HepG2 (cell line): ENCODE data around the gene PRUNE1. TPM values are rescaled to one million over a fixed set of nuclear protein-coding genes. Genes with fewer than 3 reads are reported as not detected.

ENCODE experiments used
- ASH2L ChIP-seq: fragments of 300-600, 200-600 bp; sonication (generic); IDR thresholded peaks from 2 replicates; pipeline ENCODE4 v1.7.0; 2017; ENCODE audit warnings: low read depth, mild to moderate bottlenecking, moderate library complexity, mixed read lengths, low read length; ENCODE audit not compliant: insufficient read length
- CREM ChIP-seq, 2 experiments: sonication (generic) in 1 of 2; formaldehyde crosslinking in 1 of 2; IDR thresholded peaks; 2 replicates each; pipeline versions ENCODE4 v1.4.0 to v1.6.1; 2016 to 2020; ENCODE audit warnings: antibody characterized with exemption in 1 of 2, mild to moderate bottlenecking in 1 of 2, missing genetic modification reagents in 1 of 2
- HMG20A ChIP-seq: IDR thresholded peaks from 2 replicates; pipeline ENCODE4 v1.6.1; 2016; ENCODE audit warnings: borderline replicate concordance
- HNRNPLL ChIP-seq: fragments of 200-400 bp; formaldehyde crosslinking; IDR thresholded peaks from 2 replicates; pipeline ENCODE4 v1.6.1; 2017; ENCODE audit warnings: mild to moderate bottlenecking, low read depth, low read length; ENCODE audit not compliant: poor library complexity, severe bottlenecking
- KLF16 ChIP-seq, 2 experiments: sonication (generic) in 1 of 2; formaldehyde crosslinking in 1 of 2; IDR thresholded peaks; 2 replicates each; pipeline versions ENCODE4 v1.6.1 to v1.8.0; 2016 to 2023; ENCODE audit warnings: missing genetic modification reagents in 2 of 2, missing compliant biosample characterization in 1 of 2
- MIER3 ChIP-seq: IDR thresholded peaks from 2 replicates; pipeline ENCODE4 v1.6.1; 2016; ENCODE audit warnings: missing compliant biosample characterization, borderline replicate concordance
- NR2F1 ChIP-seq, 2 experiments: fragments of 450-650 bp in 1 of 2; formaldehyde crosslinking in 1 of 2; IDR thresholded peaks; 2 replicates each; pipeline versions ENCODE4 v1.5.0 to v1.6.1; 2016 to 2020; ENCODE audit warnings: mild to moderate bottlenecking in 1 of 2, missing compliant biosample characterization in 1 of 2, missing genetic modification reagents in 1 of 2, moderate library complexity in 1 of 2
- POLR2AphosphoS5 ChIP-seq: IDR thresholded peaks from 2 replicates; pipeline ENCODE4 v1.6.1; 2012; ENCODE audit warnings: low read depth, low read length
- RARG ChIP-seq: sonication (generic); formaldehyde crosslinking; IDR thresholded peaks from 2 replicates; pipeline ENCODE4 v1.4.0; 2020; ENCODE audit warnings: low read depth, mild to moderate bottlenecking, missing genetic modification reagents
- SIX4 ChIP-seq: sonication (generic); formaldehyde crosslinking; IDR thresholded peaks from 2 replicates; pipeline ENCODE4 v1.4.0; 2020; ENCODE audit warnings: missing genetic modification reagents
- SNRNP70 ChIP-seq: fragments of 200-400 bp; formaldehyde crosslinking; IDR thresholded peaks from 2 replicates; pipeline ENCODE4 v1.6.1; 2017; ENCODE audit warnings: mild to moderate bottlenecking, low read depth, low read length, moderate library complexity
- ZBTB7A ChIP-seq: sonication (generic); formaldehyde crosslinking; IDR thresholded peaks from 2 replicates; pipeline ENCODE4 v1.8.0; 2022; ENCODE audit warnings: mild to moderate bottlenecking, missing genetic modification reagents
- ZNF207 ChIP-seq: fragments of 450-650 bp; IDR thresholded peaks from 2 replicates; pipeline ENCODE4 v1.6.1; 2016; ENCODE audit warnings: antibody characterized with exemption, borderline replicate concordance
- ZNF234 ChIP-seq: sonication (generic); formaldehyde crosslinking; conservative IDR thresholded peaks from 2 replicates; pipeline ENCODE4 v1.5.1; 2020; ENCODE audit warnings: mild to moderate bottlenecking, missing genetic modification reagents
- ZNF3 ChIP-seq: IDR thresholded peaks from 2 replicates; pipeline ENCODE4 v1.7.0; 2017; ENCODE audit warnings: inconsistent platforms
- ZNF577 ChIP-seq: sonication (generic); formaldehyde crosslinking; IDR thresholded peaks from 2 replicates; pipeline ENCODE4 v1.4.0; 2020; ENCODE audit warnings: mild to moderate bottlenecking, low read depth, missing genetic modification reagents, borderline replicate concordance
- polyA plus RNA-seq, 8 experiments: library from polyadenylated mRNA; depleted of rRNA in 3 of 8; stranded (reverse) in 7 of 8; unstranded in 1 of 8; fragments of >200 nt; fragmentation: Illumina TruSeq in 4 of 8; extraction: Trizol in 4 of 8; gene quantifications; 2 replicates each; pipeline versions ENCODE4 v1.2.1 to v1.2.3, GENCODE V29; 2011 to 2016; ENCODE audit warnings: low read depth in 4 of 8, missing spikeins in 1 of 8, mixed read lengths in 1 of 8; ENCODE audit not compliant: insufficient read depth in 1 of 8
- total RNA-seq, 5 experiments: library from RNA; depleted of rRNA; stranded (reverse); fragments of >200 nt; fragmentation: Illumina TruSeq; extraction: Trizol; gene quantifications; 2 replicates each; pipeline ENCODE4 v1.2.3, GENCODE V29; 2016; ENCODE audit warnings: low read depth in 1 of 5
- TF ChIP-seq, protein P1 (sequence below): sonication (generic); formaldehyde crosslinking; conservative IDR thresholded peaks from 2 replicates; pipeline ENCODE4 v1.4.0; 2020; ENCODE audit warnings: missing genetic modification reagents
- TF ChIP-seq, protein P2 (sequence below): sonication (generic); formaldehyde crosslinking; IDR thresholded peaks from 2 replicates; pipeline ENCODE4 v1.4.0; 2020; ENCODE audit warnings: missing genetic modification reagents; ENCODE audit errors: not compliant biosample characterization
- TF ChIP-seq, protein P3 (sequence below): sonication (generic); formaldehyde crosslinking; IDR thresholded peaks from 2 replicates; pipeline ENCODE4 v1.4.0; 2020; ENCODE audit warnings: missing genetic modification reagents, mild to moderate bottlenecking, borderline replicate concordance
- TF ChIP-seq, protein P4 (sequence below): sonication (generic); formaldehyde crosslinking; IDR thresholded peaks from 2 replicates; pipeline ENCODE4 v1.4.0; 2020; ENCODE audit warnings: missing genetic modification reagents, borderline replicate concordance
- TF ChIP-seq, protein P5 (sequence below): sonication (generic); formaldehyde crosslinking; IDR thresholded peaks from 2 replicates; pipeline ENCODE4 v1.4.0; 2020; ENCODE audit warnings: mild to moderate bottlenecking, missing genetic modification reagents

PRUNE1 gene
- total and polyA plus RNA-seq, 2 of the 13 experiments (the other 11 are each of a cell fraction or from before 2014, with no cell fraction given), result 19.0 to 31.9 TPM

DNA sequence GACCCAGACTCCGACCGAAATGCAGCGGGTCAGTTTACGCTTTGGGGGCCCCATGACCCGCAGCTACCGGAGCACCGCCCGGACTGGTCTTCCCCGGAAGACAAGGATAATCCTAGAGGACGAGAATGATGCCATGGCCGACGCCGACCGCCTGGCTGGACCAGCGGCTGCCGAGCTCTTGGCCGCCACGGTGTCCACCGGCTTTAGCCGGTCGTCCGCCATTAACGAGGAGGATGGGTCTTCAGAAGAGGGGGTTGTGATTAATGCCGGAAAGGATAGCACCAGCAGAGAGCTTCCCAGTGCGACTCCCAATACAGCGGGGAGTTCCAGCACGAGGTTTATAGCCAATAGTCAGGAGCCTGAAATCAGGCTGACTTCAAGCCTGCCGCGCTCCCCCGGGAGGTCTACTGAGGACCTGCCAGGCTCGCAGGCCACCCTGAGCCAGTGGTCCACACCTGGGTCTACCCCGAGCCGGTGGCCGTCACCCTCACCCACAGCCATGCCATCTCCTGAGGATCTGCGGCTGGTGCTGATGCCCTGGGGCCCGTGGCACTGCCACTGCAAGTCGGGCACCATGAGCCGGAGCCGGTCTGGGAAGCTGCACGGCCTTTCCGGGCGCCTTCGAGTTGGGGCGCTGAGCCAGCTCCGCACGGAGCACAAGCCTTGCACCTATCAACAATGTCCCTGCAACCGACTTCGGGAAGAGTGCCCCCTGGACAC, 39.8 kb downstream of the PRUNE1 start (continued):
- TF ChIP-seq, protein P1, sequence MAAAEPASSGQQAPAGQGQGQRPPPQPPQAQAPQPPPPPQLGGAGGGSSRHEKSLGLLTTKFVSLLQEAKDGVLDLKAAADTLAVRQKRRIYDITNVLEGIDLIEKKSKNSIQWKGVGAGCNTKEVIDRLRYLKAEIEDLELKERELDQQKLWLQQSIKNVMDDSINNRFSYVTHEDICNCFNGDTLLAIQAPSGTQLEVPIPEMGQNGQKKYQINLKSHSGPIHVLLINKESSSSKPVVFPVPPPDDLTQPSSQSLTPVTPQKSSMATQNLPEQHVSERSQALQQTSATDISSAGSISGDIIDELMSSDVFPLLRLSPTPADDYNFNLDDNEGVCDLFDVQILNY (CRISPR knock-in tag), result no peak
- TF ChIP-seq HNRNPLL, result no peak
- no peak for TF ChIP-seq ZNF234
- TF ChIP-seq ASH2L, result peak; percentile 51
- no peak for TF ChIP-seq ZNF577 (CRISPR knock-in tag)
- TF ChIP-seq ZNF3 (CRISPR knock-in tag), result no peak
- TF ChIP-seq, protein P2, sequence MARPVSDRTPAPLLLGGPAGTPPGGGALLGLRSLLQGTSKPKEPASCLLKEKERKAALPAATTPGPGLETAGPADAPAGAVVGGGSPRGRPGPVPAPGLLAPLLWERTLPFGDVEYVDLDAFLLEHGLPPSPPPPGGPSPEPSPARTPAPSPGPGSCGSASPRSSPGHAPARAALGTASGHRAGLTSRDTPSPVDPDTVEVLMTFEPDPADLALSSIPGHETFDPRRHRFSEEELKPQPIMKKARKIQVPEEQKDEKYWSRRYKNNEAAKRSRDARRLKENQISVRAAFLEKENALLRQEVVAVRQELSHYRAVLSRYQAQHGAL (CRISPR knock-in tag), result no peak
- TF ChIP-seq ZNF207, result no peak
- no peak for TF ChIP-seq POLR2AphosphoS5
- TF ChIP-seq MIER3, result no peak
- TF ChIP-seq, protein P3, sequence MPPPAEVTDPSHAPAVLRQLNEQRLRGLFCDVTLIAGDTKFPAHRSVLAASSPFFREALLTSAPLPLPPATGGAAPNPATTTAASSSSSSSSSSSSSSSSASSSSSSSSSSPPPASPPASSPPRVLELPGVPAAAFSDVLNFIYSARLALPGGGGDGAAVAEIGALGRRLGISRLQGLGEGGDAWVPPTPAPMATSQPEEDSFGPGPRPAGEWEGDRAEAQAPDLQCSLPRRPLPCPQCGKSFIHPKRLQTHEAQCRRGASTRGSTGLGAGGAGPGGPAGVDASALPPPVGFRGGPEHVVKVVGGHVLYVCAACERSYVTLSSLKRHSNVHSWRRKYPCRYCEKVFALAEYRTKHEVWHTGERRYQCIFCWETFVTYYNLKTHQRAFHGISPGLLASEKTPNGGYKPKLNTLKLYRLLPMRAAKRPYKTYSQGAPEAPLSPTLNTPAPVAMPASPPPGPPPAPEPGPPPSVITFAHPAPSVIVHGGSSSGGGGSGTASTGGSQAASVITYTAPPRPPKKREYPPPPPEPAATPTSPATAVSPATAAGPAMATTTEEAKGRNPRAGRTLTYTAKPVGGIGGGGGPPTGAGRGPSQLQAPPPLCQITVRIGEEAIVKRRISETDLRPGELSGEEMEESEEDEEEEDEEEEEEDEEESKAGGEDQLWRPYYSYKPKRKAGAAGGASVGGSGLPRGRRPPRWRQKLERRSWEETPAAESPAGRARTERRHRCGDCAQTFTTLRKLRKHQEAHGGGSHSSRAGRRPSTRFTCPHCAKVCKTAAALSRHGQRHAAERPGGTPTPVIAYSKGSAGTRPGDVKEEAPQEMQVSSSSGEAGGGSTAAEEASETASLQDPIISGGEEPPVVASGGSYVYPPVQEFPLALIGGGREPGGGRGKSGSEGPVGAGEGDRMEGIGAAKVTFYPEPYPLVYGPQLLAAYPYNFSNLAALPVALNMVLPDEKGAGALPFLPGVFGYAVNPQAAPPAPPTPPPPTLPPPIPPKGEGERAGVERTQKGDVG, result 0 out of 2 replicates have a peak, but pooled peaks have one; percentile 1
- no peak for TF ChIP-seq SNRNP70
- peak in 1 of 2 experiments; percentile 18; a peak in 1 of 4 replicates for TF ChIP-seq KLF16 (CRISPR knock-in tag; IDR thresholded peaks at IDR 0.05)
- no peak for TF ChIP-seq SIX4 (CRISPR knock-in tag)
- TF ChIP-seq NR2F1 (CRISPR knock-in tag; IDR thresholded peaks at IDR 0.05), result no peak
- no peak for TF ChIP-seq RARG (CRISPR knock-in tag)
- no peak for TF ChIP-seq HMG20A (CRISPR knock-in tag)
- TF ChIP-seq, protein P4, sequence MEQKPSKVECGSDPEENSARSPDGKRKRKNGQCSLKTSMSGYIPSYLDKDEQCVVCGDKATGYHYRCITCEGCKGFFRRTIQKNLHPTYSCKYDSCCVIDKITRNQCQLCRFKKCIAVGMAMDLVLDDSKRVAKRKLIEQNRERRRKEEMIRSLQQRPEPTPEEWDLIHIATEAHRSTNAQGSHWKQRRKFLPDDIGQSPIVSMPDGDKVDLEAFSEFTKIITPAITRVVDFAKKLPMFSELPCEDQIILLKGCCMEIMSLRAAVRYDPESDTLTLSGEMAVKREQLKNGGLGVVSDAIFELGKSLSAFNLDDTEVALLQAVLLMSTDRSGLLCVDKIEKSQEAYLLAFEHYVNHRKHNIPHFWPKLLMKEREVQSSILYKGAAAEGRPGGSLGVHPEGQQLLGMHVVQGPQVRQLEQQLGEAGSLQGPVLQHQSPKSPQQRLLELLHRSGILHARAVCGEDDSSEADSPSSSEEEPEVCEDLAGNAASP (CRISPR knock-in tag), result no peak
- TF ChIP-seq, protein P5, sequence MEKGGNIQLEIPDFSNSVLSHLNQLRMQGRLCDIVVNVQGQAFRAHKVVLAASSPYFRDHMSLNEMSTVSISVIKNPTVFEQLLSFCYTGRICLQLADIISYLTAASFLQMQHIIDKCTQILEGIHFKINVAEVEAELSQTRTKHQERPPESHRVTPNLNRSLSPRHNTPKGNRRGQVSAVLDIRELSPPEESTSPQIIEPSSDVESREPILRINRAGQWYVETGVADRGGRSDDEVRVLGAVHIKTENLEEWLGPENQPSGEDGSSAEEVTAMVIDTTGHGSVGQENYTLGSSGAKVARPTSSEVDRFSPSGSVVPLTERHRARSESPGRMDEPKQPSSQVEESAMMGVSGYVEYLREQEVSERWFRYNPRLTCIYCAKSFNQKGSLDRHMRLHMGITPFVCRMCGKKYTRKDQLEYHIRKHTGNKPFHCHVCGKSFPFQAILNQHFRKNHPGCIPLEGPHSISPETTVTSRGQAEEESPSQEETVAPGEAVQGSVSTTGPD, result 0 out of 2 replicates have a peak, but pooled peaks have one; percentile 18
- no peak for TF ChIP-seq CREM (IDR thresholded peaks at IDR 0.05)
- no peak for TF ChIP-seq CREM (CRISPR knock-in tag; IDR thresholded peaks at IDR 0.05)
- no peak; the same call in none of the 2 replicates for TF ChIP-seq ZBTB7A (CRISPR knock-in tag)
